ENCODE data around the gene SNX21.
A peak's percentile ranks its signal among the peaks of the same experiment; 100 is the strongest.

SNX21 gene

DNA sequence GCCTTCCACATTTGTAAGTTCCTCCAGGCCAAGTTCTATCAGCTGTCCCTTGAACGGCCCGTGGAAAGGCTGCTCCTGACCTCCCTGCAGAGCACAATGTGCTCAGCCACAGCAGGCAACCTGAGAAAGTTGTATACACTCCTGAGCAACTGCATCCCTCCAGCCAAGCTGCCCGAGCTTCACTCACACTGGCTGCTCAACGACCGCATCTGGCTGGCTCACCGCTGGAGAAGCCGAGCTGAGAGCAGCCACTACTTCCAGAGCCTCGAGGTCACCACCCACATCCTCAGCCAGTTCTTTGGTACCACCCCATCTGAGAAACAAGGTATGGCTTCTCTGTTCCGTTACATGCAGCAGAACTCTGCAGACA lies 49.5 kb downstream of the SNX21 start:
- no peak for DNase-seq

DNA sequence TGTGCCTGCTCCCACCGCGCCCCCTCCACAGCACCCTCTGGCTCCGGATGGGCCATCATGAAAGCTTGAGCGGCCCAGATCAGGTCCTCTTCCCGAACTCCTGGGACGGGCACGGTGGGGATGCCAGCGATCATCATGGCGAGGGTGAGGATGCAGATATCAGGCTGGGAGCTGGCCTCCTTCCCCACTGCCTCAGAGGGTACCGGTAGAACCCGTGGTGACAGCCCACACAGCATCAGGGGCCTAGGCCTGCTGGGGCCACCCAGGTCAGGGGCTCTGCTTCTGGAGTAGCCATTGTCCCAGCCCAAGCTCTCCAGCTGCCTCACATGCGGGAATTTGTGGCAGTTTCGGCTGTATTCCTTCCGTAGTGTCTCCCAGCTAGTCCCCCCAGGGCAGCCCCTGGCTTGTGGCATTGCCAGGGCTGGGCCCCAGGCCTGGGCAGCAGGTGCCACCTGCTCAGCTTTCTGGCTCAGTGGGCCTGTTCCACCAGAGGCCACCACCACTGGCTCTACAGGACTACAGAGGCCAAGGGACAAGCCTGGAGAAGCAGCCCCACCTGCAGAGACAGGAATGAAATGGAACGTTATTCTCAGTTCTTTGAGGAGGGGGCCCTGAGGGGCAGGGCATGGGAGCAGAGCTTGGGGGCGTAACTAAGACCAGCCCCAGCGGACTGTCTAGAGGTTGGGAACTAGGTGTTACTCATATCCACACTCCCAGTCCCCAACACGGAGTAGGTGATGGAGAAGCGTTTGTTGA lies 53.2 kb downstream of the SNX21 start:
- no peak for DNase-seq

DNA sequence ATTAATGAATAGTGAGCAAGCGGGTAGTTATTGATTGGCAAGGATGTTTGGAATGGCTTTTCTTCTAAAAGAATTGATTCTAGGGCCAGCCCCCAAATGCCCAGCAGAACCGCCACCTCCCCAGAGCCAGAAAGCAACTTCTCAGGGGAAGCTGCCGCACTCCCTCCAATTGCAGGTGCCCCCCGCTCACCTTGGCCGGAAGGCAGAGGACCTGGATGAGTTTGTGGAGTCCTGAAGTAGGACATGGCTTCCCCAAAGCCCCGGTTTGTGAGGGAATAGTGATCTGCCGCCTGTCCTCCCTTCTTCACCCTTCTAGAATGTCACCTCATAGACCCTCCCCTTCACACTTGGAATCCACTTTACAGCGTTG lies 53.7 kb downstream of the SNX21 start, which contains the start of gene SPATA25:
SPATA25 (minus strand) TSS at position 277 of the 370 bp plus-strand sequence; CDS start at position 245, 32 bp downstream.
- DNase-seq: no peak

DNA sequence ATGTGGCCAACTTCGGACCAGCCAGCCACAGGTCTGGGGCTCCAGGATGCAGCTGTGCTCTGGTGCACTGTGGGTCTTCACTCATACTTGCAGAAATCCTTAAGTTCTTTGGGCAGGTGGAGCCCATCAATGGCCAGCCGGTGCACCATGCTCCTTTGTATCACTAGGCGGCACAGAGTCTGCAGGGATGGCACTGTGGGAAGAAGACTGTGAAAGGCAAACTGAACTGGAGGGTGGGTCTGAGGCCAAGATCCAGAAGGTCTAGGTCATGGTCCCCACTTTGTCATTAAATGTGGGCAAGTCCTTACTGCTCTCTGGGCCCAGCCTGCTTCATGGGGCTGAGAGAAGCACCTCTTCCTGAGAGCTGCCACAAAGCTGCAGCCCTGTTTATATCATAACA lies 55.1 kb downstream of the SNX21 start:
- no peak for DNase-seq

DNA sequence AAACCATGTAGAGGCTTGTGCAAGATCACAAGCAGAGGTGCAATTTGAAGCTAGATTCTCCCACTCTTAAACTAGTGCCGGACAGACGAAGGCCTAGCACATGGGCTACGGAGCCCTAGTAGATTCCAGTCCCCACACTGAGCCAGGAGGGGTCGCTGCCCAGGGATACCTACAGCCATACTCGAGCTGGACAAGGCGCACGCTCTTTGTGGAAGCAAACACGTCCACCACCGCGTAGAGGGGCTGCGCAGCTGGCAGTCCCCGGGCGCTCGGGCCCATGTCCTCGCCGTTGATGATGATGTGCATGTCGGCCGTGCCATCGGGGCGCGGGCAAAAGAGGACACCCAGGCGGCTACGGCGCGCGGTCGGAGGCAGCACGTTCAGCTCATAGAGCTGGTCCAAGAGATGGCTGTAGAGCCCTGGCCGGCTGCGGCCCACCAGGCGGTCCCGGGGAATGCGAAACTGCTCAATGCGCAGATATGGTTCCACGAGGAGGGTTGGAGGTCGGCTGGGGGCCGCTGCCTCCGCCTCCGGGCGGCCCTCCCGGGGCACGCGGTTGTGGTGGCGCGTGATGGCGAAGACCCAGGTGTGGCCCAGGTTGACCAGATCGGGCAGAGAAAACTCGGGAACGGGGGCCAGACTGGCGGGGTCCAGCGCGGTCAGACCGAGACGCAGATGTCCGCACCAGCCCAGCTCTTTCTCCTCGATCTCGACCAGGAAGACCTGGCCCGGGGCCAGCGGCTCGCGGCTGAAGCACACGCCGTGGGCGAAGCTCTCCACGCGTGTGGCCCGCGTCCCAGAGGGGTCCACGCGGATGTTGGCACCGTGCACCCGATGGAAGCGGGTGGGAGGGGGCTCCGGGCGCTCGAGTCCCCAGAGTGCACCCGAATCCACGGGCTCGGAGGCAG lies 56.7 kb downstream of the SNX21 start:
- DNase-seq: peak; percentile 79

DNA sequence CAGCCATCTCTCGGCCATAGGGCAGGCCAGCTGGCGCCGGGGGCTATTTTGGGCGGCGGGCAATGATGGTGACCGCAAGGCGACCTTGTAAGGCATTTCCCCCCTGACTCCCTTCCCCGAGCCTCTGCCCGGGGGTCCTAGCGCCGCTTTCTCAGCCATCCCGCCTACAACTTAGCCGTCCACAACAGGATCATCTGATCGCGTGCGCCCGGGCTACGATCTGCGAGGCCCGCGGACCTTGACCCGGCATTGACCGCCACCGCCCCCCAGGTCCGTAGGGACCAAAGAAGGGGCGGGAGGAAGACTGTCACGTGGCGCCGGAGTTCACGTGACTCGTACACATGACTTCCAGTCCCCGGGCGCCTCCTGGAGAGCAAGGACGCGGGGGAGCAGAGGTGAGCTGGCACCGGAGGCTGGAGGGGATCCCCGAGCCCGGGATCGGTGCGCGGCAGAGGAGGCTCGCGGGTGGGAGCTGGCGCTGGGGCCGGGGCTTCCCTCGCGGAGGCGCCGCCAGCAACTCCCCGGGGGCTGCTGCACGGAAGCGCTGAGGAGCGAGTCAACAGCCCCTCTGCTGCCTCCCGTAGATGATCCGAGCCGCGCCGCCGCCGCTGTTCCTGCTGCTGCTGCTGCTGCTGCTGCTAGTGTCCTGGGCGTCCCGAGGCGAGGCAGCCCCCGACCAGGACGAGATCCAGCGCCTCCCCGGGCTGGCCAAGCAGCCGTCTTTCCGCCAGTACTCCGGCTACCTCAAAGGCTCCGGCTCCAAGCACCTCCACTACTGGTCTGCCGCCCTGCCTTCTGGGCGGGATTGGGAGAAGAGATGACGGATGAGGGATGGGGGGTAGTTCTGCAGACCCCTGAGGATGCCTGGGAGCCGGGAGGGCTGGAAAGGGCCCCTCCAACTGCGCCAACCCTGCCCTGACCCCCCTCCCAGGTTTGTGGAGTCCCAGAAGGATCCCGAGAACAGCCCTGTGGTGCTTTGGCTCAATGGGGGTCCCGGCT lies 57.7 kb downstream of the SNX21 start, which contains the start of the genes CTSA and NEURL2:
CTSA (plus strand) TSS at position 351 of the 999 bp plus-strand sequence; CDS start at position 585, 234 bp downstream.
NEURL2 (minus strand) TSS at position 224 of the 999 bp plus-strand sequence; CDS start at position 7, 217 bp downstream.
- DNase-seq: peak; percentile 94

DNA sequence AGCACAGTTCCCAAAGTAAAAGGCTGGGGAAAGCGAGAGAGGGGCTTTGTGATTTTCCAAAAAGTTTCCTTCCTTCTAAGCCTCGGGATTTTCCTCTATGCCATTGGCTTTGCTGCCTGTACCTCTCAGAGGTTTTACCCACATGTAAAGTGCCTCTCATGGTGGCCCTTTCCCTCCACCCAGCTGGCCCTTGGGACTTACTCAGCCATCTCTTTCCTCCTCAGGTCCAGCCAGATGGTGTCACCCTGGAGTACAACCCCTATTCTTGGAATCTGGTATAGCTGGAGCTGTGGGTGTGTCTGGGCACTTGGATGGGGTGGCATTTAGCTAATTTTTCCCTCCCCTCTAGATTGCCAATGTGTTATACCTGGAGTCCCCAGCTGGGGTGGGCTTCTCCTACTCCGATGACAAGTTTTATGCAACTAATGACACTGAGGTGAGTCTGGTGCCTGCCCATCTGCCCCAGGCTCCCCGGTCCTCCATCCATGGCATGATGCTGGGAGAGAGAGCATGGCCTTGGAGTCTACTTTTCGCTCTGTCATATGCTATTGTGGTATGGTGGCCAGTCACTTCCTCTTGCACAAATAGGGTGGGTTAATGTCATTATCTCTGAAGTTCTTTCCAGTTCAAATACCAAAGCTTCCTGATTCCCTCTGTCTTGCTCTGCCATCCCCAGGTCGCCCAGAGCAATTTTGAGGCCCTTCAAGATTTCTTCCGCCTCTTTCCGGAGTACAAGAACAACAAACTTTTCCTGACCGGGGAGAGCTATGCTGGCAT lies 58.6 kb downstream of the SNX21 start:
- no peak for DNase-seq
